B cell (primary cell): ENCODE data around the gene NFYC.

Experiments used
- EZH2 ChIP-seq: IDR thresholded peaks from 2 replicates; pipeline ENCODE4 v1.6.1; 2012; ENCODE audit warnings: borderline replicate concordance, low read depth, mild to moderate bottlenecking, moderate library complexity, low read length; ENCODE audit not compliant: insufficient read depth, poor library complexity, severe bottlenecking
- TF ChIP-seq, protein P1 (sequence below): fragments of 200-600 bp; IDR thresholded peaks from one replicate; pipeline ENCODE4 v1.8.0; 2022; ENCODE audit warnings: antibody characterized with exemption, mild to moderate bottlenecking

DNA sequence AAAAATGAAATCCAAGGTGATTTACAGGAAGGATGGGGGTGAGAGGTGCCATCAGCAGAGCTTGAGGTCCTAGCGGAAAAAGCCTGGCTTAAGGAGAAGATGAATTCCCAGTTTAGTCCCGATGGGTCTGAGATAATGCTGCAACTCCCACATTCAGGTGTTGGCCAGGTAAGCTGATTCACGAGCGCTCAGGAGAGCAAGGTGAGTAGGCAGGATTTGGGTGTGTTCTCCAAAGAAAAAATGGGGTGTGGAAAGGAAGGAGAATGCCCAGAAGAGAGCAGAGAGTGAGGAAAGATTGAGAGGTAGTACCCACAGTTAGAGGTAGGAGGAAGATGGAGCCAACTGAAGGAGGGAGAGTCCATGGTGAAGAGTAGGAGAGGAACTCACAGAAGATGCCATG, 38.5 kb upstream of the NFYC start:
- TF ChIP-seq, protein P1, sequence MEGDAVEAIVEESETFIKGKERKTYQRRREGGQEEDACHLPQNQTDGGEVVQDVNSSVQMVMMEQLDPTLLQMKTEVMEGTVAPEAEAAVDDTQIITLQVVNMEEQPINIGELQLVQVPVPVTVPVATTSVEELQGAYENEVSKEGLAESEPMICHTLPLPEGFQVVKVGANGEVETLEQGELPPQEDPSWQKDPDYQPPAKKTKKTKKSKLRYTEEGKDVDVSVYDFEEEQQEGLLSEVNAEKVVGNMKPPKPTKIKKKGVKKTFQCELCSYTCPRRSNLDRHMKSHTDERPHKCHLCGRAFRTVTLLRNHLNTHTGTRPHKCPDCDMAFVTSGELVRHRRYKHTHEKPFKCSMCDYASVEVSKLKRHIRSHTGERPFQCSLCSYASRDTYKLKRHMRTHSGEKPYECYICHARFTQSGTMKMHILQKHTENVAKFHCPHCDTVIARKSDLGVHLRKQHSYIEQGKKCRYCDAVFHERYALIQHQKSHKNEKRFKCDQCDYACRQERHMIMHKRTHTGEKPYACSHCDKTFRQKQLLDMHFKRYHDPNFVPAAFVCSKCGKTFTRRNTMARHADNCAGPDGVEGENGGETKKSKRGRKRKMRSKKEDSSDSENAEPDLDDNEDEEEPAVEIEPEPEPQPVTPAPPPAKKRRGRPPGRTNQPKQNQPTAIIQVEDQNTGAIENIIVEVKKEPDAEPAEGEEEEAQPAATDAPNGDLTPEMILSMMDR: no peak
- TF ChIP-seq EZH2: no peak
